Thyroid gland (tissue), 4 donors: Measurements from ENCODE around the gene CCDC138.

Experiments
- CTCF ChIP-seq, 6 experiments: fragments of 200-600 bp in 3 of 6; fragments of 450-650 bp in 3 of 6; sonication (generic) in 3 of 6; IDR thresholded peaks; one replicate each; pipeline ENCODE4 v1.5.1; 2016 to 2019; ENCODE audit warnings: antibody characterized with exemption in 6 of 6, mild to moderate bottlenecking in 2 of 6, inconsistent platforms in 1 of 6, moderate library complexity in 1 of 6
- POLR2A ChIP-seq, 2 donors: fragments of 450-650 bp; IDR thresholded peaks; one replicate each; pipeline ENCODE4 v1.6.1; 2017; ENCODE audit warnings: antibody characterized with exemption in 2 of 2, mild to moderate bottlenecking in 2 of 2, moderate library complexity in 1 of 2

- TF ChIP-seq CTCF (IDR thresholded peaks at IDR 0.05) (no peak), POLR2A (IDR thresholded peaks at IDR 0.05) (no peak)
Observed at GRCh38 chr2:108786008-108786353, 590 bp upstream of the CCDC138 start.
